Epithelial cell of prostate (primary cell): ENCODE results near the gene SLC9A6.
A peak's percentile ranks its signal among the peaks of the same experiment; 100 is the strongest.

Experiments used
- DNase-seq: peaks from one replicate; pipeline ENCODE4 v3.0.0-alpha.2; 2011; ENCODE audit warnings: low read depth, low spot score
- H3K27ac ChIP-seq: fragments of 450-650 bp; 2 replicates; pipeline ENCODE4 v1.5.1; 2017; ENCODE audit warnings: mild to moderate bottlenecking

The SLC9A6 gene

GRCh38 chrX:135985157-135985972 lies at the start of gene SLC9A6:
SLC9A6 (plus strand) TSS chrX:135985435; CDS start chrX:135985659, 224 bp downstream.
- peak within 1 kb of the TSS; percentile 39 for H3K27ac ChIP-seq
- no peak for DNase-seq

- no peak overlapping the region for H3K27ac ChIP-seq
- DNase-seq: no peak
Measured at GRCh38 chrX:135944486-135944885, 40.7 kb upstream of the SLC9A6 start.

- no peak overlapping the region for H3K27ac ChIP-seq
- no peak for DNase-seq
Measured at GRCh38 chrX:135951291-135951690, 33.9 kb upstream of the SLC9A6 start.

GRCh38 chrX:135973025-135973547 lies 12.1 kb upstream of the SLC9A6 start:
- no peak for DNase-seq

GRCh38 chrX:135973548-135974278 lies 11.5 kb upstream of the SLC9A6 start, which contains the start of gene MMGT1:
MMGT1 (minus strand) TSS chrX:135973988; CDS start chrX:135973675, 313 bp downstream.
- peak; percentile 37 for DNase-seq
- H3K27ac ChIP-seq: peak within 1 kb of the TSS; percentile 87

More at GRCh38 chrX:135973025-135973547, 12.1 kb upstream of the SLC9A6 start:
- H3K27ac ChIP-seq: peak overlapping the region; percentile 87

- no peak overlapping the region for H3K27ac ChIP-seq
Measured at GRCh38 chrX:135974279-135974856, 10.9 kb upstream of the SLC9A6 start.

GRCh38 chrX:135975421-135975820 lies 9.8 kb upstream of the SLC9A6 start:
- no peak overlapping the region for H3K27ac ChIP-seq
- no peak for DNase-seq

More at GRCh38 chrX:135974279-135974856, 10.9 kb upstream of the SLC9A6 start:
- DNase-seq: no peak

- peak; percentile 46 for DNase-seq
- H3K27ac ChIP-seq: no peak overlapping the region
Measured at GRCh38 chrX:135977611-135978010, 7.6 kb upstream of the SLC9A6 start.

GRCh38 chrX:135981010-135981409 lies 4.2 kb upstream of the SLC9A6 start:
- no peak overlapping the region for H3K27ac ChIP-seq
- DNase-seq: no peak

- DNase-seq: no peak
- H3K27ac ChIP-seq: no peak overlapping the region
Measured at GRCh38 chrX:135981668-135982067, 3.6 kb upstream of the SLC9A6 start.

- H3K27ac ChIP-seq: no peak overlapping the region
- DNase-seq: no peak
Measured at GRCh38 chrX:135982860-135983259, 2.4 kb upstream of the SLC9A6 start.

GRCh38 chrX:135984256-135984655 lies 979 bp upstream of the SLC9A6 start:
- DNase-seq: no peak
- peak overlapping the region; percentile 39 for H3K27ac ChIP-seq

- no peak for DNase-seq
- peak overlapping the region; percentile 39 for H3K27ac ChIP-seq
Measured at GRCh38 chrX:135984791-135985156, 461 bp upstream of the SLC9A6 start.

GRCh38 chrX:135985973-135986310 lies 707 bp downstream of the SLC9A6 start:
- DNase-seq: no peak
- peak overlapping the region; percentile 39 for H3K27ac ChIP-seq

- H3K27ac ChIP-seq: no peak overlapping the region
- DNase-seq: no peak
Measured at GRCh38 chrX:135988245-135988644, 3.0 kb downstream of the SLC9A6 start.

GRCh38 chrX:136015016-136015415 lies 29.8 kb downstream of the SLC9A6 start:
- no peak for DNase-seq
- H3K27ac ChIP-seq: no peak overlapping the region

GRCh38 chrX:136016881-136017280 lies 31.6 kb downstream of the SLC9A6 start:
- H3K27ac ChIP-seq: no peak overlapping the region
- DNase-seq: no peak

GRCh38 chrX:136019226-136019625 lies 34.0 kb downstream of the SLC9A6 start:
- DNase-seq: no peak
- no peak overlapping the region for H3K27ac ChIP-seq

- DNase-seq: no peak
- H3K27ac ChIP-seq: no peak overlapping the region
Measured at GRCh38 chrX:136021160-136021559, 35.9 kb downstream of the SLC9A6 start.

- no peak overlapping the region for H3K27ac ChIP-seq
- no peak for DNase-seq
Measured at GRCh38 chrX:136021903-136022302, 36.7 kb downstream of the SLC9A6 start.

- no peak overlapping the region for H3K27ac ChIP-seq
- no peak for DNase-seq
Measured at GRCh38 chrX:136025091-136025490, 39.9 kb downstream of the SLC9A6 start.
